22Rv1 (cell line): ENCODE measurements around the gene SWAP70.

Experiments used
- H3K27ac ChIP-seq: fragments of 450-650 bp; 2 replicates; pipeline ENCODE4 v1.5.1; 2017
- CTCF ChIP-seq: fragments of 450-650 bp; IDR thresholded peaks from 2 replicates; pipeline ENCODE4 v1.5.1; 2017; ENCODE audit warnings: mild to moderate bottlenecking
- ZFX ChIP-seq: fragments of 450-650 bp; IDR thresholded peaks from 2 replicates; pipeline ENCODE4 v1.6.1; 2017; ENCODE audit warnings: antibody characterized with exemption, borderline replicate concordance

SWAP70 gene

GRCh38 chr11:9651899-9652748, 11.8 kb upstream of the SWAP70 start:
- no peak overlapping the region for H3K27ac ChIP-seq
- no peak for TF ChIP-seq CTCF
- TF ChIP-seq ZFX: no peak

GRCh38 chr11:9653871-9654270, 10.0 kb upstream of the SWAP70 start:
- TF ChIP-seq ZFX (no peak), CTCF (no peak)
- H3K27ac ChIP-seq: no peak overlapping the region

GRCh38 chr11:9656864-9657263, 7.0 kb upstream of the SWAP70 start:
- H3K27ac ChIP-seq: no peak overlapping the region
- TF ChIP-seq CTCF (no peak), ZFX (no peak)

GRCh38 chr11:9657531-9657930, 6.3 kb upstream of the SWAP70 start:
- H3K27ac ChIP-seq: no peak overlapping the region
- no peak for TF ChIP-seq ZFX
- no peak for TF ChIP-seq CTCF

GRCh38 chr11:9660886-9661285, 3.0 kb upstream of the SWAP70 start:
- H3K27ac ChIP-seq: no peak overlapping the region
- TF ChIP-seq CTCF (no peak), ZFX (no peak)

- H3K27ac ChIP-seq: no peak overlapping the region
- TF ChIP-seq CTCF: no peak
- no peak for TF ChIP-seq ZFX
Observed at GRCh38 chr11:9662273-9662672, 1.6 kb upstream of the SWAP70 start.

- TF ChIP-seq ZFX: no peak
- no peak for TF ChIP-seq CTCF
- peak overlapping the region; percentile 46 for H3K27ac ChIP-seq
Observed at GRCh38 chr11:9664276-9665171, 647 bp downstream of the SWAP70 start.
